Endothelial cell of umbilical vein (primary cell): ENCODE measurements around the gene SP140.

ENCODE experiments used
- EZH2 ChIP-seq: IDR thresholded peaks from 2 replicates; pipeline ENCODE4 v1.6.1; 2012; ENCODE audit warnings: borderline replicate concordance, low read depth, mild to moderate bottlenecking, moderate library complexity, low read length, inconsistent platforms; ENCODE audit not compliant: severe bottlenecking
- TF ChIP-seq, protein P1 (sequence below), 2 donors: IDR thresholded peaks; 1 replicate in 1 of 2; 2 replicates in 1 of 2; pipeline ENCODE4 v1.5.1; 2011; ENCODE audit warnings: low read length in 2 of 2, mild to moderate bottlenecking in 2 of 2, moderate library complexity in 2 of 2, control low read depth in 1 of 2, inconsistent platforms in 1 of 2, low read depth in 1 of 2; ENCODE audit not compliant: insufficient read depth in 1 of 2; ENCODE audit errors: extremely low read depth in 1 of 2

DNA sequence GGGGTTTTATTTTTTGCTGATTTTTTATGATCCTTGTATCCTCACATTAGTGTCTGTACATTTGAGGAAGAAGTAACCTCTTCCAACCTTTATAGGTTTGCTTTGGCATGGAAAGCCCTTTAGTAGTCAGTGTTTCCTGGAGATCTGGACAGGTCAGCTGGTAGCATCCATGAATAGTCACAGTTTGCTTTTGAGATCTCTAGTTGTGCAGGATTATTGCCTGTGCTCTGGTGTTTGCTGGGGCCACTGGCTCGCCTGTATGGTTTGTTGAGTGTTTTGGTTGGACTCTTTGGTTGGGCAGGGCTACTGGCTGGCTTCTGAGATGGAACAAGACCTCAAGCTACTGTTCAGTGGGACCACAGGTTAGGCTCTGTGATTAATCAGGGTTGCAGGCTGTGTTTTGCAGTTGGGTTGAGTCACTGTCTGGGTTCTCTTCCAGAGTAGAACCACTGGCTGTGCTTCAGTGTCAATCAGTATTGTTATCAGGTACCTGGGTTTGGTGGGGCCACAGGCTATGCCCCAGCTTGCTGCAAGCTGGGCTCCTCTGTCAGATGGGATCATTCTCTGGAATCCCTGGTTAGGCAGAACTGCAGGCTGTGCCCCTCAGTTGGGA is 121.5 kb downstream of the SP140 start:
- TF ChIP-seq EZH2: no peak
- TF ChIP-seq, protein P1, sequence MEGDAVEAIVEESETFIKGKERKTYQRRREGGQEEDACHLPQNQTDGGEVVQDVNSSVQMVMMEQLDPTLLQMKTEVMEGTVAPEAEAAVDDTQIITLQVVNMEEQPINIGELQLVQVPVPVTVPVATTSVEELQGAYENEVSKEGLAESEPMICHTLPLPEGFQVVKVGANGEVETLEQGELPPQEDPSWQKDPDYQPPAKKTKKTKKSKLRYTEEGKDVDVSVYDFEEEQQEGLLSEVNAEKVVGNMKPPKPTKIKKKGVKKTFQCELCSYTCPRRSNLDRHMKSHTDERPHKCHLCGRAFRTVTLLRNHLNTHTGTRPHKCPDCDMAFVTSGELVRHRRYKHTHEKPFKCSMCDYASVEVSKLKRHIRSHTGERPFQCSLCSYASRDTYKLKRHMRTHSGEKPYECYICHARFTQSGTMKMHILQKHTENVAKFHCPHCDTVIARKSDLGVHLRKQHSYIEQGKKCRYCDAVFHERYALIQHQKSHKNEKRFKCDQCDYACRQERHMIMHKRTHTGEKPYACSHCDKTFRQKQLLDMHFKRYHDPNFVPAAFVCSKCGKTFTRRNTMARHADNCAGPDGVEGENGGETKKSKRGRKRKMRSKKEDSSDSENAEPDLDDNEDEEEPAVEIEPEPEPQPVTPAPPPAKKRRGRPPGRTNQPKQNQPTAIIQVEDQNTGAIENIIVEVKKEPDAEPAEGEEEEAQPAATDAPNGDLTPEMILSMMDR (IDR thresholded peaks at IDR 0.05; ENCODE audit: extremely low read depth in 1 of 2, insufficient read depth in 1 of 2, low read depth in 1 of 2, low read length in 2 of 2): no peak
